ENCODE results near the gene PIM3.

PIM3 gene

GRCh38 chr22:49955581-49956417, 4.8 kb upstream of the PIM3 start:
- no peak for DNase-seq (ENCODE audit: low read depth, low spot score)

DNA sequence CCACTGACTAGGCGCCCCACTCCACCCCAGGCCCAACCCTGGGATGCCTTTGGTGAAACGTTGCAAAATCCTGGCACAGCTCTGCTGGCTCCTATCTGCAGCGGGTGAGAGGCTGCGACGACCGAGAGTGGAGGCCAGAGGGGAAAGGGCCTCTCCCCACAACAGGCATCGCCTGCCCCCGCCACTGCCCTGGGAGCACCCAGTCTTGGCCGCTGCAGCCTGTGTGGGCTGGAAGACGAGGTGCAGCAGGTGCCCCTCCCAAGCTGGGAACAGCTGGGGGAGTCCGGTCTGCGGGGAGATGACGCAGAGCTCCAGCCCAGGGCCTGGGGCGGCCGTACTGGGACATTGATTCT, 4.2 kb upstream of the PIM3 start:
- DNase-seq (ENCODE audit: low read depth, low spot score): no peak

- DNase-seq (ENCODE audit: low read depth, low spot score): no peak
These were observed 3.4 kb upstream of the PIM3 start for GRCh38 chr22:49956914-49957825.

DNA sequence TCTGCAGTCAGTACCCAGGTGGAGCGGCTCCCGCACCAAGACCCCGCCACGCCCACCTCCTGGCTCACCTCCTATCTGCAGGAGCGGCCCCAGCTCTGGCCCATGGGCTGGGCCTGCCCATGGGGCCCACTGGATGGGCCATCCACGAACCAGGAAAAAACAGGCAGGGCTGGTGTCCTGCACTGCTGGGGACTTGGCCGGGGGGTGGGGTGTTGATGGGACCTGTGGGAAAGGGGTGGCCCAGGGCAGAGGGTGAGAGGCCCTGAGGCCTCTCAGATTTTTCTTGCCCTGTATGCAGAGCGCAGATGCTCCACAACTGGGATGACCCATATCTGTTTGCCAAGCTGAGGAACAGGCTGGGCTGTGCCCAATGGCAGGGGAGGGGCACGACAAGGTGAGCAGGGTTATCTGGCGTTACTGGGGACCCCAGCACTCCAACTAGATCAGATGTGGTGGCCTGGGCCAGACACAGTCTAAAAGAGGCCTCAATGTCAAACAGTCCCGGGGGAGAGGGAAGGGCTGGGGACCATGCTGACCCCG, 2.7 kb upstream of the PIM3 start:
- DNase-seq (ENCODE audit: low read depth, low spot score): no peak

- DNase-seq (ENCODE audit: low read depth, low spot score): no peak
These were observed 2.1 kb upstream of the PIM3 start for GRCh38 chr22:49958366-49958921.

- DNase-seq (ENCODE audit: low read depth, low spot score): no peak
These were observed 1.4 kb upstream of the PIM3 start for GRCh38 chr22:49958931-49959781.

- DNase-seq (ENCODE audit: low read depth, low spot score): no peak
These were observed 802 bp upstream of the PIM3 start for GRCh38 chr22:49959782-49960158.

GRCh38 chr22:49961005-49961600, 531 bp downstream of the PIM3 start:
- DNase-seq (ENCODE audit: low read depth, low spot score): no peak

GRCh38 chr22:49961601-49962011, 1.0 kb downstream of the PIM3 start:
- no peak for DNase-seq (ENCODE audit: low read depth, low spot score)

DNA sequence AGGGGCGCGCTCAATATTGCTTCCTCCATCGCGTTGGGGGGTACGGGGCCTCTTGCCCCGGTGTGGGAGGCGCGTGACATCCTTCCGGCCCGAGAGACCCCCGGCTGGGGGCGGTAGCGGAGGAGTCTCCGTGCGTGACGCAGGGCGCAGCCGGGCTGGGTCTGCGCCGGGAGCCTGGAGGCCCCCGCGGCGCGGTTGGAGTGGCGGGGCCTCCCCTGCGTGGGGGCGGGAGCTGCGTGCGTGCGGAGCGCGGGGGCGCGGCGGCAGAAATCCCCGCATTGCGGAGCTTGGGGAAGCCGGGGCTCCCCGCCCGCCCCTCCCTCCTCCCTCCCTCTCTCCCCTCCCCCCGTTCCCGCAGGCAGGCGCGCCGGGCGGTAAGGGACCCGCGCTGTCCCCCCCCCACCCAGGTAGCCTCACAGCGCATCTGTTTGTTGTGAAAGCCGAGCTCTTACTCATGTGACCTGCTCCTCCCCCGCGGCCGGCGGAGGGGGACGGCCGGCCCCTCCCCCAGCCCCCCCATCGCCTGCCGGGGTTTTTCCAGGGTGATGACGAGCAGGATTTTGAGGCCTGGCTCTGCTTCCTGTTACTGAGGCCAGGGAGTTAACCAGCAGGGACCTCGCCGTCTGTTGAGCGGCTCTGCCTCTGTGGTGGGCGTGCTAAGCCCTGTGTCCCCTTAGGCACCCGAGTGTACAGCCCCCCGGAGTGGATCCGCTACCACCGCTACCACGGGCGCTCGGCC, 1.6 kb downstream of the PIM3 start:
- no peak for DNase-seq (ENCODE audit: low read depth, low spot score)

GRCh38 chr22:49962751-49963646, 2.4 kb downstream of the PIM3 start:
- DNase-seq (ENCODE audit: low read depth, low spot score): no peak

DNA sequence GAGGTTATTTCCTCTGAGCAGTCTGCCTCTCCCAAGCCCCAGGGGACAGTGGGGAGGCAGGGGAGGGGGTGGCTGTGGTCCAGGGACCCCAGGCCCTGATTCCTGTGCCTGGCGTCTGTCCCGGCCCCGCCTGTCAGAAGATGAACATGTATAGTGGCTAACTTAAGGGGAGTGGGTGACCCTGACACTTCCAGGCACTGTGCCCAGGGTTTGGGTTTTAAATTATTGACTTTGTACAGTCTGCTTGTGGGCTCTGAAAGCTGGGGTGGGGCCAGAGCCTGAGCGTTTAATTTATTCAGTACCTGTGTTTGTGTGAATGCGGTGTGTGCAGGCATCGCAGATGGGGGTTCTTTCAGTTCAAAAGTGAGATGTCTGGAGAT, 3.1 kb downstream of the PIM3 start:
- no peak for DNase-seq (ENCODE audit: low read depth, low spot score)

GRCh38 chr22:49964136-49965090, 3.8 kb downstream of the PIM3 start:
- no peak for DNase-seq (ENCODE audit: low read depth, low spot score)

GRCh38 chr22:49965091-49966040, 4.8 kb downstream of the PIM3 start:
- no peak for DNase-seq (ENCODE audit: low read depth, low spot score)

DNA sequence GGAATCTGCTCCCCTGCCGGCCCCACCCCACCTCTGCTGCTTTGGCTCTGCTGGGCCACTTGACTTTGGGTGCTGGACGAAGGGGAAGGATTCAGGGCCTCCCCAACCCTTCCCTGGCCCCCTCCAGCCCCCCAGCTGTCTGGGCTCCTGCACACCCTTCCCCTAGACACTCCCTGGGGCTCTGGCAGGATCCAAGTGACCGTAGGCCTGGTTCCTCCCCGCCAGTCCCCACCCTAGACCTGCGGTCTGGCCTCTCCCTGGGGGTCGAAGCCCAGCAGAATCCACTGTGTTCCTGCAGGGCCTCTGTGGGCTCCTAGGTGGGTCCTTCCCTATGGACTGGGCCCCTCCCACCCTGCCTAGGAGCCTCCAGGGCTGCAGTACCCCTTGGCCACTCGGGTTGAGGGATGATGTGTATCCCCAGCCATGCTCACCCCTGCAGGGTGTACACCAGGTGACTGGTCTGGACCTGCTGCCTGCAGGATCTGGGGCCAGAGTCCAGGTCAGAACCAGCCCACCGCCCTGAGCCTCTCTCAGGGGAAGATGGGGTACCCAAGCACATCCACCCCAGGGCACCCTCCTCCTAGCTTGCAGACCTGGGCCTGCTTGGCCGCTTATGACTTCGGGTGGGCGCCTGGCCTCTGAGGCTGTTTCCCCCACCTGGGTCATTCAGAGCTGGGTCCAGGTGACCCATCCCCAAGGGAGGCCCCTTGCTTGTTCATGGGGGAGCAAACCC, 5.6 kb downstream of the PIM3 start:
- no peak for DNase-seq (ENCODE audit: low read depth, low spot score)
